PC-9 (cell line): ENCODE results near the gene KIF6. TPM values are rescaled to one million over a fixed set of nuclear protein-coding genes. Genes with fewer than 3 reads are reported as not detected.

Experiments
- BruUV-seq: library from RNA; stranded (reverse); fragments of 400-500 nt; replicated peaks from 2 replicates; lab custom pipeline; 2021; lab: Mats Ljungman, UMichigan
- CTCF ChIA-PET: fragments of 300-600 bp; sonication (Branson Sonifier 250); formaldehyde crosslinking; loops from one replicate; lab custom pipeline; 2022; ENCODE audit warnings: antibody characterized with exemption; lab: Charles Lee
- POLR2A ChIA-PET: fragments of 300-600 bp; sonication (Branson Sonifier 250); formaldehyde crosslinking; loops from one replicate; lab custom pipeline; 2022; ENCODE audit warnings: antibody characterized with exemption; ENCODE audit not compliant: unreplicated experiment; lab: Charles Lee
- DNase-seq, 2 experiments: peaks; one replicate each; pipeline versions ENCODE4 v3.0.0 to v3.0.0-alpha.2; 2015 to 2022; ENCODE audit warnings: mixed read lengths in 1 of 2
- H2AFZ ChIP-seq: fragments of 200-600 bp; sonication (generic); 2 replicates; pipeline ENCODE4 v1.8.1; 2017; ENCODE audit warnings: antibody characterized with exemption
- H3F3A ChIP-seq: fragments of 200-600 bp; sonication (generic); 2 replicates; pipeline ENCODE4 v1.8.1; 2017; ENCODE audit warnings: antibody characterized with exemption, mild to moderate bottlenecking, low read depth; ENCODE audit not compliant: insufficient read depth
- H3K27ac ChIP-seq: fragments of 200-600 bp; sonication (generic); 2 replicates; pipeline ENCODE4 v1.6.1; 2016; ENCODE audit warnings: mixed run types
- H3K27me3 ChIP-seq: fragments of 200-600 bp; sonication (generic); 2 replicates; pipeline ENCODE4 v1.6.1; 2016; ENCODE audit warnings: low read depth, mixed run types; ENCODE audit not compliant: insufficient read depth
- H3K36me3 ChIP-seq: fragments of 200-600 bp; sonication (generic); 2 replicates; pipeline ENCODE4 v1.6.1; 2016; ENCODE audit warnings: low read depth, mixed run types
- H3K4me1 ChIP-seq: fragments of 200-600 bp; sonication (generic); replicated peaks from 2 replicates; pipeline ENCODE4 v1.6.1; 2016; ENCODE audit warnings: mixed run types; ENCODE audit not compliant: insufficient read depth
- H3K4me2 ChIP-seq: fragments of 200-600 bp; sonication (generic); 2 replicates; pipeline ENCODE4 v1.6.1; 2017; ENCODE audit warnings: mixed run types
- H3K4me3 ChIP-seq: fragments of 200-600 bp; sonication (generic); 2 replicates; pipeline ENCODE4 v1.6.1; 2016; ENCODE audit warnings: mixed run types
- H3K79me2 ChIP-seq: fragments of 200-600 bp; sonication (generic); 2 replicates; pipeline ENCODE4 v1.6.1; 2017; ENCODE audit warnings: low read depth, mixed run types
- H3K9me2 ChIP-seq: fragments of 200-600 bp; sonication (generic); 2 replicates; pipeline ENCODE4 v1.8.1; 2017; ENCODE audit warnings: mild to moderate bottlenecking; ENCODE audit not compliant: insufficient read depth
- H3K9me3 ChIP-seq: fragments of 200-600 bp; sonication (generic); 2 replicates; pipeline ENCODE4 v1.8.1; 2016; ENCODE audit warnings: low read depth; ENCODE audit not compliant: insufficient read depth
- H4K20me1 ChIP-seq: fragments of 200-600 bp; sonication (generic); 2 replicates; pipeline ENCODE4 v1.8.1; 2017; ENCODE audit not compliant: insufficient read depth
- CTCF ChIP-seq: fragments of 200-600 bp; sonication (generic); conservative IDR thresholded peaks from 2 replicates; pipeline ENCODE4 v1.6.1; 2017; ENCODE audit warnings: mixed run types, antibody characterized with exemption, mild to moderate bottlenecking, moderate library complexity
- EZH2 ChIP-seq: fragments of 200-600 bp; sonication (generic); IDR thresholded peaks from 2 replicates; pipeline ENCODE4 v1.8.0; 2017; ENCODE audit warnings: antibody characterized with exemption, low read depth
- intact Hi-C: fragments of 100-400 bp; cut with micrococcal nuclease; formaldehyde crosslinking; loops from one replicate; pipeline ENCODE4 v1.10.0; 2022; ENCODE audit not compliant: unreplicated experiment
- total RNA-seq: library from RNA; stranded (reverse); gene quantifications from 2 replicates; pipeline ENCODE4 v1.2.3, GENCODE V29; 2021

KIF6 gene
- total RNA-seq, 1 experiment from 2014 or later, result not detected

DNA sequence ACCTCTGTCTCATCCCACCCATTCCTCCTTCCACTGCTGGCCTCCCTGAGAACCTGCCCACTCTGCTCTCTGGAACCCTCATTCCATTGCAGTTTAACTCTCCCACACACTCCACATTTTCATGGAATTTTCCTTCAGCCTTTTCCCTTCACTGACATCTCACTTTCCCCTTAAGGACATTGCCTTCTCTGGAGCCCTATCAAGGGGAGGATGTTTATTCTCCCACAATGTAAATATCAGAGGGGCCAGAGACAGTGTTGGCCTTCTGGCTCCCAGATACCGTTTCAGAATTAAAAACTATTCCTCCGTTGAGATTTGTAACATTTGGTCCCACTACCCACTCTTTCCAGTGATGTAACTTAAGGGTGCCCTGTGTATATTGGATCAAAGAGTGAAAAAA is 203.2 kb downstream of the KIF6 start:
- no peak for TF ChIP-seq EZH2
- TF ChIP-seq CTCF, result no peak
- H3F3A ChIP-seq, result no peaks in the 10 kb centered on the region
- peaks cover 66% of the 10 kb centered on the region for H3K27me3 ChIP-seq
- H3K27ac ChIP-seq, result no peak overlapping the region
- H3K9me3 ChIP-seq, result no peaks in the 10 kb centered on the region
- intact Hi-C loops, result no loop called here
- H3K4me2 ChIP-seq, result no peak overlapping the region
- no peaks in the 10 kb centered on the region for H3K9me2 ChIP-seq
- no peak overlapping the region for H2AFZ ChIP-seq
- H3K79me2 ChIP-seq, result no peaks in the 10 kb centered on the region
- no TSS peak for BruUV-seq
- H3K4me3 ChIP-seq, result no peak overlapping the region
- H3K36me3 ChIP-seq, result no peaks in the 10 kb centered on the region
- POLR2A ChIA-PET, result no interaction called here
- H4K20me1 ChIP-seq, result no peaks in the 10 kb centered on the region
- CTCF ChIA-PET, result no interaction called here
- H3K4me1 ChIP-seq, result no peaks in the 10 kb centered on the region
- DNase-seq, result no peak

DNA sequence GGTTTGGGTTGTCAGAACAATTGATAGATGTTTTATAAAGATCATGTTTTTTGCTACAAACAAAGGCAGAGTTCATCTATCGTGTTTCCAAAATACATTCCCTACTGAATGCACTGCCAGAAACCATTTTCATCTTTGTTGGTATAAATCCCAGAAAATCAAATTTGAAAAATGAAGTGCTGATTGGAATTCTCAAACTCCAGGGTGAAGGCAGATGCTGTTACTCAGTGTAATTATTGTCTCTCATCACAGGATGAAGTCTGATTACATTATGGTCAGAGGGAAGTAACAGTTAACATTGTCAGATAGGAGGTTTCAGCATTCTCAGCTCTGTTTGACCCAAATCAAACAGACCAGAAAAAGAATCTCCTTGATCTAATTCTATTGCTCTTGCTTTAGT is 204.3 kb downstream of the KIF6 start:
- Histone ChIP-seq H3F3A (no peaks in the 10 kb centered on the region), H3K27ac (no peak overlapping the region), H3K27me3 (peaks cover 58% of the 10 kb centered on the region), H2AFZ (no peak overlapping the region), H3K4me1 (no peaks in the 10 kb centered on the region), H3K4me3 (no peak overlapping the region), H3K4me2 (no peak overlapping the region), H3K79me2 (no peaks in the 10 kb centered on the region), H3K36me3 (no peaks in the 10 kb centered on the region), H3K9me3 (no peaks in the 10 kb centered on the region), H3K9me2 (no peaks in the 10 kb centered on the region), H4K20me1 (no peaks in the 10 kb centered on the region)
- BruUV-seq, result no TSS peak
- intact Hi-C loops, result no loop called here
- no peak for DNase-seq
- TF ChIP-seq EZH2 (no peak), CTCF (no peak)
- ChIA-PET CTCF (no interaction called here), POLR2A (no interaction called here)

DNA sequence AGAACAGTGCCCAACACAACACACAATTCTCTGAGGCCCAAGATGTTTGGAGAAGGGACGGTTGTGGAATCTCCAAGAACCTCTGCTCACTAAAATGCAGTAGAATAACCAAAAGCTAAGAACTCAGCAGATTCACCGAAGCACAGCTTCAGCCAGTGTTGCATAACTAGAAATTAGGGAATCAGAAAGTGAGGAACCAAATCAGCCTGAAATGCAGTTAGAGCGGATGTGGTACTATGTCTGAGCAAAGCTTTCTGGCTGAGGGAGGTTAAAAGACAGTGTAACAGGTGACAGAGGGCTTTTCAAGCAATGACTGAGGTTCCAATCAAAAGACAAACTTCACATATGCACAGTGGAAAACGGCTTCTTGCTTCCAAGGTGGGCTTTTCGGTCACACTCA is 204.8 kb downstream of the KIF6 start:
- intact Hi-C loops, result no loop called here
- TF ChIP-seq CTCF (no peak), EZH2 (no peak)
- peaks cover 61% of the 10 kb centered on the region for H3K27me3 ChIP-seq
- H3K4me2 ChIP-seq, result no peak overlapping the region
- DNase-seq, result no peak
- H3K9me3 ChIP-seq, result no peaks in the 10 kb centered on the region
- POLR2A ChIA-PET, result no interaction called here
- CTCF ChIA-PET, result no interaction called here
- no peaks in the 10 kb centered on the region for H4K20me1 ChIP-seq
- H2AFZ ChIP-seq, result no peak overlapping the region
- no peaks in the 10 kb centered on the region for H3K36me3 ChIP-seq
- H3K9me2 ChIP-seq, result no peaks in the 10 kb centered on the region
- H3F3A ChIP-seq, result no peaks in the 10 kb centered on the region
- no peak overlapping the region for H3K27ac ChIP-seq
- no peaks in the 10 kb centered on the region for H3K4me1 ChIP-seq
- no peak overlapping the region for H3K4me3 ChIP-seq
- no peaks in the 10 kb centered on the region for H3K79me2 ChIP-seq
- no TSS peak for BruUV-seq
